MM.1S (cell line): ENCODE results near the gene WFIKKN2.

Experiments used
- CTCF ChIP-seq: fragments of 300-600 bp; sonication (generic); IDR thresholded peaks from 2 replicates; pipeline ENCODE4 v1.5.1; 2016; ENCODE audit warnings: antibody characterized with exemption, low read length, mixed read lengths
- EZH2 ChIP-seq: fragments of 300-600 bp; sonication (generic); optimal IDR thresholded peaks from 2 replicates; pipeline ENCODE3; 2017; ENCODE audit warnings: low read depth, mild to moderate bottlenecking, antibody characterized with exemption, low read length, mixed read lengths
- EZH2phosphoT487 ChIP-seq: fragments of 300-600 bp; sonication (generic); IDR thresholded peaks from 2 replicates; pipeline ENCODE4 v1.6.1; 2018; ENCODE audit warnings: antibody characterized with exemption, low read length

- TF ChIP-seq CTCF: no peak
- no peak for TF ChIP-seq EZH2
- no peak for TF ChIP-seq EZH2phosphoT487
These were observed 35.1 kb upstream of the WFIKKN2 start for GRCh38 chr17:50800196-50800700.
